Measurements from ENCODE around the gene NSRP1.

Gene NSRP1

GRCh38 chr17:30148376-30148775 is 31.8 kb downstream of the NSRP1 start:
- DNase-seq (ENCODE audit: insufficient read length, low spot score) (no peak), FAIRE-seq (no peak)
- TF ChIP-seq POLR2A (IDR thresholded peaks at IDR 0.05; ENCODE audit: low read depth, low read length), result no peak

- DNase-seq (ENCODE audit: insufficient read length, low spot score) (no peak), FAIRE-seq (no peak)
- no peak for TF ChIP-seq POLR2A (IDR thresholded peaks at IDR 0.05; ENCODE audit: low read depth, low read length)
Measured at GRCh38 chr17:30151471-30151870, 34.9 kb downstream of the NSRP1 start.

GRCh38 chr17:30153463-30153862 is 36.8 kb downstream of the NSRP1 start:
- DNase-seq (ENCODE audit: insufficient read length, low spot score), result no peak
- FAIRE-seq, result no peak
- no peak for TF ChIP-seq POLR2A (IDR thresholded peaks at IDR 0.05; ENCODE audit: low read depth, low read length)

GRCh38 chr17:30155389-30155788 is 38.8 kb downstream of the NSRP1 start:
- TF ChIP-seq POLR2A (IDR thresholded peaks at IDR 0.05; ENCODE audit: low read depth, low read length), result no peak
- FAIRE-seq (no peak), DNase-seq (ENCODE audit: insufficient read length, low spot score) (no peak)

- no peak for TF ChIP-seq POLR2A (IDR thresholded peaks at IDR 0.05; ENCODE audit: low read depth, low read length)
- no peak for DNase-seq (ENCODE audit: insufficient read length, low spot score)
- no peak for FAIRE-seq
Measured at GRCh38 chr17:30158896-30159625, 42.4 kb downstream of the NSRP1 start.

GRCh38 chr17:30160419-30161172 is 44.0 kb downstream of the NSRP1 start:
- no peak for DNase-seq (ENCODE audit: insufficient read length, low spot score)
- no peak for FAIRE-seq
- TF ChIP-seq POLR2A (IDR thresholded peaks at IDR 0.05; ENCODE audit: low read depth, low read length), result no peak

GRCh38 chr17:30161601-30162000 is 45.0 kb downstream of the NSRP1 start:
- TF ChIP-seq POLR2A (IDR thresholded peaks at IDR 0.05; ENCODE audit: low read depth, low read length), result no peak
- FAIRE-seq (no peak), DNase-seq (ENCODE audit: insufficient read length, low spot score) (no peak)

GRCh38 chr17:30164531-30164930 is 47.9 kb downstream of the NSRP1 start:
- DNase-seq (ENCODE audit: insufficient read length, low spot score) (no peak), FAIRE-seq (no peak)
- no peak for TF ChIP-seq POLR2A (IDR thresholded peaks at IDR 0.05; ENCODE audit: low read depth, low read length)

- no peak for FAIRE-seq
- DNase-seq (ENCODE audit: insufficient read length, low spot score), result no peak
- TF ChIP-seq POLR2A (IDR thresholded peaks at IDR 0.05; ENCODE audit: low read depth, low read length), result no peak
Measured at GRCh38 chr17:30165147-30165546, 48.5 kb downstream of the NSRP1 start.

GRCh38 chr17:30165960-30166359 is 49.3 kb downstream of the NSRP1 start:
- no peak for TF ChIP-seq POLR2A (IDR thresholded peaks at IDR 0.05; ENCODE audit: low read depth, low read length)
- DNase-seq (ENCODE audit: insufficient read length, low spot score) (no peak), FAIRE-seq (no peak)

GRCh38 chr17:30170415-30170987 is 53.9 kb downstream of the NSRP1 start:
- DNase-seq (ENCODE audit: insufficient read length, low spot score) (no peak), FAIRE-seq (no peak)
- no peak for TF ChIP-seq POLR2A (IDR thresholded peaks at IDR 0.05; ENCODE audit: low read depth, low read length)

- TF ChIP-seq POLR2A (IDR thresholded peaks at IDR 0.05; ENCODE audit: low read depth, low read length), result no peak
- FAIRE-seq (no peak), DNase-seq (ENCODE audit: insufficient read length, low spot score) (no peak)
Measured at GRCh38 chr17:30172560-30172959, 55.9 kb downstream of the NSRP1 start.

GRCh38 chr17:30173649-30174048 is 57.0 kb downstream of the NSRP1 start:
- FAIRE-seq (no peak), DNase-seq (ENCODE audit: insufficient read length, low spot score) (no peak)
- TF ChIP-seq POLR2A (IDR thresholded peaks at IDR 0.05; ENCODE audit: low read depth, low read length), result no peak

GRCh38 chr17:30174556-30174955 is 57.9 kb downstream of the NSRP1 start:
- FAIRE-seq, result no peak
- TF ChIP-seq POLR2A (IDR thresholded peaks at IDR 0.05; ENCODE audit: low read depth, low read length), result no peak
- DNase-seq (ENCODE audit: insufficient read length, low spot score), result no peak

GRCh38 chr17:30176855-30177254 is 60.2 kb downstream of the NSRP1 start:
- no peak for DNase-seq (ENCODE audit: insufficient read length, low spot score)
- TF ChIP-seq POLR2A (IDR thresholded peaks at IDR 0.05; ENCODE audit: low read depth, low read length), result no peak
- FAIRE-seq, result no peak
